K562 (cell line): ENCODE results near the gene GADD45G.

Experiments
- POLR2A ChIP-seq: fragments of 450-650 bp; conservative IDR thresholded peaks from 2 replicates; pipeline ENCODE4 v1.6.1; 2016
- SMARCB1 ChIP-seq: IDR thresholded peaks from 2 replicates; pipeline ENCODE4 v1.6.1; 2011; ENCODE audit warnings: improper control_type of control experiment, low read depth; ENCODE audit not compliant: insufficient read length

GRCh38 chr9:89619424-89620138, 14.8 kb downstream of the GADD45G start:
- TF ChIP-seq POLR2A (no peak), SMARCB1 (no peak)
